ENCODE measurements around the gene DDX10.
A peak's percentile ranks its signal among the peaks of the same experiment; 100 is the strongest.
"Not testable (repeated sequence)": the region's sequence is repeated elsewhere in the genome, so short reads cannot be mapped to it uniquely, and the experiment has no call there.

Gene DDX10

DNA sequence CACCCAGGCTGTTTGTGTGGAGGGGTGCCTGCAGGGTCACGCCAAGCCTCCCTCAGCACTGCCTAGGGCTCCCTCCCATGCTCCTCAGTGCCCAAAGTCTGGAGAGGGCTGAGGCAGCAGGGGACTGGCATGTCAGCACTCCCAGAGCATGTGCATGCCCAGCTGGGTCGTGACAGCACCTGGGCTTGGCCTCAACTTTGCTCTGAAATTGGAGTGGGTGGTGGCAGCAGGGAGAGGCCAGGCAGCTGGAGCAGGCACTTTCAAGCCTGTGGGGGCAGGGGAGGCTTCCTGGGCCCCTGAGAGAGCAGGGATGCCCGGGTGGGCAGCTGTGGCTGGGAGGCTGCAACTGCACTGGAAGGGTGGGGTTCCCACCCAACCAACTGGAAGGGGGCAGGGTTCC, 35.6 kb upstream of the DDX10 start:
- H3K36me3 ChIP-seq (ENCODE audit: control insufficient read depth, insufficient read depth, low read length), result no peaks in the 10 kb centered on the region
- H3K4me3 ChIP-seq (ENCODE audit: insufficient read depth, low read depth, low read length, poor library complexity, severe bottlenecking), result no peak overlapping the region

DNA sequence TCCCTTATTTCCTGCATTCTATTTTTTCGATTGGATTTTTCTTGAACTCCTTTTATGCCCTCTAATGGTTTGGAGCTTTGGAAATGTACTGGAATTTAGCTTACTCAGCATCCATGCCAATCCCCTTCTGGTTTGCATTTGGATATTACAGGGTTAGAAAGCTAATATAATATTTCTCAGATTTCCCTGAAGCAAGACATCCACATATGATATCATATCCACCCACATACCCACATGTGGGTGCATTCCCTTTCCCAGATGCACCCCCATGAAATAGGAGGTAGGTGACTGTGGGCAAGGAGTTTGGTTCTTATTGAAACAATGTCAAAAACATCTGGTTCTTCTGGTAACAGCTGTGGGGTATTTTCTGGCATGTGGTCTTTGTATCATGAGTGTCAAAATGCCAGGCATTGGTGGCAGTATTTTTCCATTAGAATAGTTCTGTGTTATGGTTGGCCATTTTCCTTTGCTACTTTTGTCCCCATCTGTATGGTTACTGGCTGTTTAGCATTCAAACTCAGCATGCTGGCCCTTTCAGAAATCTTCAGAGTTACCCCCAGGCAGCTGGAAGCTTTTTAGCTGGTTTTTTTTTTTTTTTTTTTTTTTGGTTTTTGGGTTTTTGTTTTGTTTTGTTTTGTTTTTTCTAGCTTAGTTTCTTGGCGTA, 32.7 kb upstream of the DDX10 start:
- no peak for DNase-seq
- no peaks in the 10 kb centered on the region for H3K4me1 ChIP-seq (ENCODE audit: control insufficient read depth, insufficient read depth, low read length, poor library complexity, severe bottlenecking)
- H3K36me3 ChIP-seq (ENCODE audit: control insufficient read depth, insufficient read depth, low read length), result no peaks in the 10 kb centered on the region
- H3K9me3 ChIP-seq (ENCODE audit: control insufficient read depth, low read length), result no peaks in the 10 kb centered on the region
- H3K4me3 ChIP-seq (ENCODE audit: insufficient read depth, low read depth, low read length, poor library complexity, severe bottlenecking), result no peak overlapping the region
- H3K27ac ChIP-seq (ENCODE audit: insufficient read depth, low read length, poor library complexity, severe bottlenecking), result no peak overlapping the region
- H3K27me3 ChIP-seq (replicated peaks; ENCODE audit: control insufficient read depth, insufficient read depth, low read length, poor library complexity, severe bottlenecking), result no peaks in the 10 kb centered on the region

More for the DNA sequence above, 35.6 kb upstream of the DDX10 start:
- no peak for DNase-seq
- no peaks in the 10 kb centered on the region for H3K4me1 ChIP-seq (ENCODE audit: control insufficient read depth, insufficient read depth, low read length, poor library complexity, severe bottlenecking)
- no peaks in the 10 kb centered on the region for H3K9me3 ChIP-seq (ENCODE audit: control insufficient read depth, low read length)
- no peaks in the 10 kb centered on the region for H3K27me3 ChIP-seq (replicated peaks; ENCODE audit: control insufficient read depth, insufficient read depth, low read length, poor library complexity, severe bottlenecking)
- no peak overlapping the region for H3K27ac ChIP-seq (ENCODE audit: insufficient read depth, low read length, poor library complexity, severe bottlenecking)

DNA sequence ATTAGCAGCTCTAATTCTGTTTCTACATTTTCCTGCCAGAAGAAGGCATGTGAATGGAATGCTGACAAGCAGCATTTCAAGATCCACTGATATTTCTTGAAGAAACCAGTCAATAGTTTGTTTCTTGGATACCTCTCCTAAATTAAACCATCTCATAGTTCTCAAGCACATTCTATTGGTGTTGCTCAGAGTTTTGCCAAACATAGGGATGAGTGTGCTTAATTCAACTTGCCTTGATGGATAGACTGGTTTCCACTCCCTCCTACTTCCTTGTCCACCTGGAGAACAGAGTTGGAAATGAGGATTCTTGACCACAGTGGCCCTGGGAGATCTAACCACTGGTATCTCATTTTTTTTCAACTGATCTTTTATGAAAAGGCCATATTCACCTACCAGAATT, 29.8 kb upstream of the DDX10 start:
- DNase-seq, result no peak
- Histone ChIP-seq H3K27me3 (replicated peaks; ENCODE audit: control insufficient read depth, insufficient read depth, low read length, poor library complexity, severe bottlenecking) (no peaks in the 10 kb centered on the region), H3K9me3 (ENCODE audit: control insufficient read depth, low read length) (no peaks in the 10 kb centered on the region), H3K36me3 (ENCODE audit: control insufficient read depth, insufficient read depth, low read length) (no peaks in the 10 kb centered on the region), H3K4me3 (ENCODE audit: insufficient read depth, low read depth, low read length, poor library complexity, severe bottlenecking) (no peak overlapping the region), H3K4me1 (ENCODE audit: control insufficient read depth, insufficient read depth, low read length, poor library complexity, severe bottlenecking) (no peaks in the 10 kb centered on the region), H3K27ac (ENCODE audit: insufficient read depth, low read length, poor library complexity, severe bottlenecking) (no peak overlapping the region)

DNA sequence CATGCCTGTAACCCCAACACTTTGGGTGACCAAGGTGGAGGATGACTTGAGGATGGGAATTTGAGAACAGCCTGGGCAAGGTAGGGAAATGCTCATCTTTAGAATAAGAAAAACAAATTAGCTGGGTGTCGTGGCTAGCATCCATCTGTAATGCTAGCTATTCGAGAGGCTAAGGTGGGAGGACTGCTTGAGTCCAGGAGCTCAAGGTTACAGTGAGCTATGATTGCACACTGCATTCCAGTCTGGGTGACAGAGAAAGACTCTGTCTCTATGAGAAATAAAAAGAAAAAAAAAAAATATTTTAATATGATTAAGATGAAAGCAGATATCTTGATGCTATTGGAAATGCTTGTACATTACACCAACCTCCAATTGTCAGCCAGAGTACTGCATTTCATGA, 28.6 kb upstream of the DDX10 start:
- no peaks in the 10 kb centered on the region for H3K4me1 ChIP-seq (ENCODE audit: control insufficient read depth, insufficient read depth, low read length, poor library complexity, severe bottlenecking)
- DNase-seq, result no peak

DNA sequence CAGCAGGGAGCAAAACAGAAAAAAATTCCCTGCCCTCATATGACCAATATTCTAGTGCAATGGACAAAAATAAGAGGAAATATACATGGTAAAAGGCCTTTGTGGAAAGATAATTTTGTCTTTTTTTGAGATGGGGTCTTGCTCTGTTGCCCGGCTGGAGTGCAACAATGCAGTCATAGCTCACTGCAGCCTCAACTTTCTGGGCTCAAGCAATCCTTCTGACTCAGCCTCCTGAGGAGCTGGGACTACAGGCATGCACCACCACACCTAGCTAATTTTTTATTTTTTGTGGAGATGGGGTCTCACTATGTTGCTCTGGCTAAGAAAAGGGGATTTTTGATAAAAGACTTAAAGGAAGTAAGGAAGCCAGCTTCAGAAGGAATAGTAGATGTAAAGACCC, 25.7 kb upstream of the DDX10 start:
- Histone ChIP-seq H3K9me3 (ENCODE audit: control insufficient read depth, low read length) (no peaks in the 10 kb centered on the region), H3K27me3 (replicated peaks; ENCODE audit: control insufficient read depth, insufficient read depth, low read length, poor library complexity, severe bottlenecking) (no peaks in the 10 kb centered on the region), H3K36me3 (ENCODE audit: control insufficient read depth, insufficient read depth, low read length) (no peaks in the 10 kb centered on the region), H3K27ac (ENCODE audit: insufficient read depth, low read length, poor library complexity, severe bottlenecking) (no peak overlapping the region), H3K4me3 (ENCODE audit: insufficient read depth, low read depth, low read length, poor library complexity, severe bottlenecking) (no peak overlapping the region), H3K4me1 (ENCODE audit: control insufficient read depth, insufficient read depth, low read length, poor library complexity, severe bottlenecking) (no peaks in the 10 kb centered on the region)
- no peak for DNase-seq

More for the DNA sequence above, 28.6 kb upstream of the DDX10 start:
- no peak overlapping the region for H3K27ac ChIP-seq (ENCODE audit: insufficient read depth, low read length, poor library complexity, severe bottlenecking)
- H3K36me3 ChIP-seq (ENCODE audit: control insufficient read depth, insufficient read depth, low read length), result no peaks in the 10 kb centered on the region
- H3K4me3 ChIP-seq (ENCODE audit: insufficient read depth, low read depth, low read length, poor library complexity, severe bottlenecking), result no peak overlapping the region
- H3K9me3 ChIP-seq (ENCODE audit: control insufficient read depth, low read length), result no peaks in the 10 kb centered on the region
- no peaks in the 10 kb centered on the region for H3K27me3 ChIP-seq (replicated peaks; ENCODE audit: control insufficient read depth, insufficient read depth, low read length, poor library complexity, severe bottlenecking)

DNA sequence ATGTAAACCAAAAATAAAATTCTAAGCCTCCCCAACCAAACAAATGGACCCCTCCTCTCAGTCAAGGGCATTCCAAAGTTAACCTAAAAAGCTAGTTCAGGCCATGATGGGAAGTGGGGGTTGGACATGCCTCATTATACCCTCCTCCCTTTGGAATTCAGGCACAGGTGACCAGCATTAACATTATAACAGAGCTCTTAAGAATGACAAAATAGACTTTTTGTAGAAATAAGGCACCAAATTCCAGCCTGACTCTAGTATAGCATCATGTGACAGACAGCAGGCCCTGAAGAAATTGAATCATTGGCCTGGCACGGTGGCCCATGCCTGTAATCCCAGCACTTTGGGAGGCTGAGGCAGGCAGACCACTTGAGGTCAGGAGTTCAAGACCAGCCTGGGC, 23.1 kb upstream of the DDX10 start:
- not testable (repeated sequence) for H3K27ac ChIP-seq (ENCODE audit: insufficient read depth, low read length, poor library complexity, severe bottlenecking); H3K27me3 ChIP-seq (replicated peaks; ENCODE audit: control insufficient read depth, insufficient read depth, low read length, poor library complexity, severe bottlenecking); DNase-seq; H3K36me3 ChIP-seq (ENCODE audit: control insufficient read depth, insufficient read depth, low read length); H3K4me1 ChIP-seq (ENCODE audit: control insufficient read depth, insufficient read depth, low read length, poor library complexity, severe bottlenecking); H3K4me3 ChIP-seq (ENCODE audit: insufficient read depth, low read depth, low read length, poor library complexity, severe bottlenecking); H3K9me3 ChIP-seq (ENCODE audit: control insufficient read depth, low read length)

DNA sequence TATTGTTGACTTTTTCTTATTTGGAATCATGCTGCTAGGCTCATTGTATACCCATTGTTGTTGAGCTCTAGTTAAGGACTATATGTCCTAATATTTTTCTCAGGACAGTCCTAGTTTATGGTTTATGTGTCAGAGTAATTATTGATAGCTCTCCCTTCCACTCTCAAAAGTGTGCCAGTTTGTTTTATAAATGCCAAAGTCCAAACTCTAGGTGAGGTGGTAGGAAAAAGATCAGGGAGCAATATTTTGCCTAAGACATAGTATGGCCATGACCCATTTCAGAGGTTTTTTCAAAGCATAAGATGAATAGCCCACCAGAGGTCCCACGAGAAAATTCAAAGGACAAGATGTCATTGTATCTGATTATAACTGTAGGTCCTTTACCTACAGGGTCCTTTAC, 20.9 kb upstream of the DDX10 start:
- Histone ChIP-seq H3K27ac (ENCODE audit: insufficient read depth, low read length, poor library complexity, severe bottlenecking) (no peak overlapping the region), H3K4me1 (ENCODE audit: control insufficient read depth, insufficient read depth, low read length, poor library complexity, severe bottlenecking) (no peaks in the 10 kb centered on the region), H3K36me3 (ENCODE audit: control insufficient read depth, insufficient read depth, low read length) (no peaks in the 10 kb centered on the region), H3K27me3 (replicated peaks; ENCODE audit: control insufficient read depth, insufficient read depth, low read length, poor library complexity, severe bottlenecking) (no peaks in the 10 kb centered on the region), H3K9me3 (ENCODE audit: control insufficient read depth, low read length) (no peaks in the 10 kb centered on the region), H3K4me3 (ENCODE audit: insufficient read depth, low read depth, low read length, poor library complexity, severe bottlenecking) (no peak overlapping the region)
- DNase-seq, result no peak

DNA sequence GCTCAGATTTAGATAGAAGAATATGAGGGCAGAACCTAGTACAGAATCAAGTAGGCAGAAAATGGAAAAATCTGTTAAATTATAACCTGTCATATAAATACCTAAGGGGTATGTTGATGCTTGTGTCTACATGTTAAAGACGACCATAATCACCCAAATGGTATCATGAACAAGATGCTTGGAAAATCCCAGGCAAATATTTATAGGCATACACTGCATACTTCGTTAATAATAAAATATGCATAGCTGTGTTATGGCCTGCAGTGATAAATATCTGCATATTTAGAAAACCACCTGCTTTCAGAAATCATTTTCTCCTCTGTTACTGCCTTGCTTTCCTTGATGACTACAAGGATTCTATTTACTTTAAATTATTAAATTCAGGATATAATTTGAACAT, 18.9 kb upstream of the DDX10 start:
- Histone ChIP-seq H3K36me3 (ENCODE audit: control insufficient read depth, insufficient read depth, low read length) (no peaks in the 10 kb centered on the region), H3K27ac (ENCODE audit: insufficient read depth, low read length, poor library complexity, severe bottlenecking) (no peak overlapping the region), H3K4me1 (ENCODE audit: control insufficient read depth, insufficient read depth, low read length, poor library complexity, severe bottlenecking) (no peaks in the 10 kb centered on the region), H3K4me3 (ENCODE audit: insufficient read depth, low read depth, low read length, poor library complexity, severe bottlenecking) (no peak overlapping the region), H3K9me3 (ENCODE audit: control insufficient read depth, low read length) (no peaks in the 10 kb centered on the region), H3K27me3 (replicated peaks; ENCODE audit: control insufficient read depth, insufficient read depth, low read length, poor library complexity, severe bottlenecking) (no peaks in the 10 kb centered on the region)
- DNase-seq, result no peak

DNA sequence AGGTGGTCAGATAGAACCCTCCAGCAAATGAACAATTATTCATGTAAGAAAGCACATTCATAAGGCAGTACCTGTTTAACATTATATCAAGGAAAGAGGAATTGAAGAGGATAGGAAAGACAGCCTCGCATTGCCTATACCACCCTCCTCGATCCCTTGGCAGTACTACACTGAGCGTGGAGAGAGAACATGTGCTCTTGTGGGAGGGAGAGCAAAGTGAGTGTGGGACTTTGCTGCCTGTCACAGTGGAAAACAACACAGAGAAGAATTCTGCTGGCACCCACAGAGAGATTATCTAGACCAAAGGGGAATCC, 17.5 kb upstream of the DDX10 start:
- no peaks in the 10 kb centered on the region for H3K9me3 ChIP-seq (ENCODE audit: control insufficient read depth, low read length)
- H3K27me3 ChIP-seq (replicated peaks; ENCODE audit: control insufficient read depth, insufficient read depth, low read length, poor library complexity, severe bottlenecking), result no peaks in the 10 kb centered on the region
- H3K4me3 ChIP-seq (ENCODE audit: insufficient read depth, low read depth, low read length, poor library complexity, severe bottlenecking), result no peak overlapping the region
- H3K36me3 ChIP-seq (ENCODE audit: control insufficient read depth, insufficient read depth, low read length), result no peaks in the 10 kb centered on the region
- H3K4me1 ChIP-seq (ENCODE audit: control insufficient read depth, insufficient read depth, low read length, poor library complexity, severe bottlenecking), result no peaks in the 10 kb centered on the region
- H3K27ac ChIP-seq (ENCODE audit: insufficient read depth, low read length, poor library complexity, severe bottlenecking), result no peak overlapping the region
- DNase-seq, result no peak

DNA sequence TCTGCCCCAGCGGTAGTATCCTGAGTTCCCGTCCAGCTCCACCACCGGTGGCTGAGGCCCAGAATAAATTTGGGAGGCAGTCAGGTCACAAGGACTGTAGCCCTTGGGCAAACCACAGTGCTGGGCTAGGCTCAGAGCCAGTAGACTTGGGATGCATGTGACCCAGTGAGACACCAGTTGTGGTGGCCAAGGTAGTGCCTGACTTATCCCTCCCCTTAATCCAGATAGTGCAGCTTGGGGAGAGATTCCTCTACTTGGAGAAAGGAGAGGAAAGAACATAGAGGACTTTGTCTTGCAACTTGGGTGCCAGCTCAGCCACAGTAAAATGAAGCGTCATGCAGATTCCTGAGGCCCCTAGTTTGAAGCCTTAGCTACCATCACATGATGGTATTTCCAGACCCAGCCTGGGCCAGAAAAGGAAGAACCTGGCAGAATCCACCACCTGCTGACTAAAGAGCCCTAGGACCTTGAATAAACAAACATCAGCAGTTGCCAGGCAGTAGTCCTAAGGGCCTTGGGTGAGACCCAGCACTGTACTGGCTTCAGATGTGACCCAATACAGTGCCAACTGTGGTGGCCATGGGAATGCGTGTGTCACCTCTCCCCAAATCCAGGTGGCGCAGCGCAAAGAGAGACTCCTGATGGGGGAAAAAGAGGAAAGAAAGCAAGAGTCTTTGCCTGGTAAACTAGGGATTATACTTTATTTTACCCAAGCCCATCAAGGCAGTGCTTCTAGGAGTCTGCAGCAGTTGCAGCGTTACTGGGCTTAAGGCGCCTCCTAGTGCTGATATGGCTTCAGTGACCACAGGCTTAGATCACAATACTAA, 17.0 kb upstream of the DDX10 start:
- H3K27ac ChIP-seq (ENCODE audit: insufficient read depth, low read length, poor library complexity, severe bottlenecking), result no peak overlapping the region
- DNase-seq, result peak; percentile 28 to 40 (median 33)

More for the DNA sequence above, 17.0 kb upstream of the DDX10 start:
- no peak overlapping the region for H3K4me3 ChIP-seq (ENCODE audit: insufficient read depth, low read depth, low read length, poor library complexity, severe bottlenecking)
- no peaks in the 10 kb centered on the region for H3K36me3 ChIP-seq (ENCODE audit: control insufficient read depth, insufficient read depth, low read length)
- no peaks in the 10 kb centered on the region for H3K27me3 ChIP-seq (replicated peaks; ENCODE audit: control insufficient read depth, insufficient read depth, low read length, poor library complexity, severe bottlenecking)
- no peaks in the 10 kb centered on the region for H3K4me1 ChIP-seq (ENCODE audit: control insufficient read depth, insufficient read depth, low read length, poor library complexity, severe bottlenecking)
- H3K9me3 ChIP-seq (ENCODE audit: control insufficient read depth, low read length), result no peaks in the 10 kb centered on the region

Measured in effector memory CD4-positive, alpha-beta T cell (primary cell).